Measurements from ENCODE around the gene NOC2L. TPM values are rescaled to one million over a fixed set of nuclear protein-coding genes. Genes with fewer than 3 reads are reported as not detected.

Gene NOC2L
- total and polyA plus RNA-seq, 2 experiments from 2014 or later, result 95.4 to 119 TPM

DNA sequence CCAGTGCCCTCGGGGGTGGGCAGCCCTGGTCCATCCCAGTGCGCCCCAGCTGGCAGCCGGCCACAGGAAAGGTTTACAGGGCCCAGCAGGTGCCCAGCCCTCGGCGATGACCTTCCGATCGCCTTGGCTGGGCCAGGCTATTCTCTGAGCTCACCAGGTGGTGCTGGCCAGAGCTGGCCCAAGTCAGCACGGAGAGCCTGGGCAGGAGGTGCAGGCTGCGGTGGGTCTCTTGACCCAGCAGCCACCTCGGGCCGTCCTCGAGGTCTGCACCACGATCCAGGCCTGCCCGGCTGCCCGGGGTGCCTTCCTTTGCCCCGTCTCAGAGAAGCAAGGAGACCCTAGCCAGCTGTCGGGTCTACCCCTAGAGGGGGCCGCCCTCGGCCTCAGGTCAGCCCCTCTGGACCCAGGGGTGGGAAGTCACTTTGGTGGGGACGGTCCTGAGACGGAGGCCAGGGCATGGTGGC is 22.5 kb upstream of the NOC2L start:
- DNase-seq (ENCODE audit: low read depth in 1 of 2, low spot score in 1 of 2), result no peak
- Histone ChIP-seq H3K27me3 (peaks cover 35% of the 10 kb centered on the region), H3K4me1 (ENCODE audit: low read depth) (peaks cover 3% of the 10 kb centered on the region), H3K4me3 (no peak overlapping the region), H3K27ac (no peak overlapping the region), H3K9me3 (ENCODE audit: low read depth) (no peaks in the 10 kb centered on the region), H3K36me3 (no peaks in the 10 kb centered on the region)
- no peak for TF ChIP-seq CTCF (IDR thresholded peaks at IDR 0.05; ENCODE audit: low read depth, low read length)

- H3K4me3 ChIP-seq, result no peak overlapping the region
- DNase-seq (ENCODE audit: low read depth in 1 of 2, low spot score in 1 of 2), result no peak
- no peaks in the 10 kb centered on the region for H3K36me3 ChIP-seq
- TF ChIP-seq CTCF (IDR thresholded peaks at IDR 0.05; ENCODE audit: low read depth, low read length), result no peak
- peaks cover 28% of the 10 kb centered on the region for H3K27me3 ChIP-seq
- H3K9me3 ChIP-seq (ENCODE audit: low read depth), result no peaks in the 10 kb centered on the region
- peaks cover 3% of the 10 kb centered on the region for H3K4me1 ChIP-seq (ENCODE audit: low read depth)
- H3K27ac ChIP-seq, result no peak overlapping the region
These were observed 21.7 kb upstream of the NOC2L start for GRCh38 chr1:980602-981395.

DNA sequence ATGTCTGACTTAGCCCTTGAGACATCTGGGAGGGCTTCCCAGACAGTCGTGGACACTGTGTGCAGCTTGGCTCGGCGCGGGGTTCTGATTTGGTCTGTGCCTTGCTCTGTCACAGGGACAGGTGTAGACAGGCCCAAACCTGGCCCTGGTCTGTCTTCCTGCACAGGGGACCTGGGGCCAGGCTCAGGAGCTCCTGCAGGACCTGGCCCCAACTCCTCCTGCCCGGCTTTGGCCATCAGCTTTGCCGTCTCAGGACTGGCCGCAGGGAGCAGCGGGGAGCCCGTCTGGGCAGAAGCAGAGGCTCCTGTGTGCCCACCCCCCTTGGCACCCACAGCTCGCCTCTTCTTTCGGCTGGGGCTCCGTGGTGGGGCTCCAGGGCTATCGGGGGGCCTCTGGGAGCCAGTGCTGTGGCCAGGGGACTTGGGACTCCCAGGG is 21.1 kb upstream of the NOC2L start:
- Histone ChIP-seq H3K27ac (no peak overlapping the region), H3K9me3 (ENCODE audit: low read depth) (no peaks in the 10 kb centered on the region), H3K27me3 (peaks cover 28% of the 10 kb centered on the region), H3K4me3 (no peak overlapping the region), H3K4me1 (ENCODE audit: low read depth) (peaks cover 3% of the 10 kb centered on the region), H3K36me3 (no peaks in the 10 kb centered on the region)
- no peak for TF ChIP-seq CTCF (IDR thresholded peaks at IDR 0.05; ENCODE audit: low read depth, low read length)
- no peak for DNase-seq (ENCODE audit: low read depth in 1 of 2, low spot score in 1 of 2)

GRCh38 chr1:979744-980072 is 20.7 kb upstream of the NOC2L start:
- H3K27ac ChIP-seq, result no peak overlapping the region
- no peak for TF ChIP-seq CTCF (IDR thresholded peaks at IDR 0.05; ENCODE audit: low read depth, low read length)
- peaks cover 26% of the 10 kb centered on the region for H3K27me3 ChIP-seq
- no peak for DNase-seq (ENCODE audit: low read depth in 1 of 2, low spot score in 1 of 2)
- H3K4me3 ChIP-seq, result no peak overlapping the region
- H3K36me3 ChIP-seq, result no peaks in the 10 kb centered on the region
- H3K4me1 ChIP-seq (ENCODE audit: low read depth), result peaks cover 3% of the 10 kb centered on the region
- no peaks in the 10 kb centered on the region for H3K9me3 ChIP-seq (ENCODE audit: low read depth)

- Histone ChIP-seq H3K9me3 (ENCODE audit: low read depth) (no peaks in the 10 kb centered on the region), H3K4me1 (ENCODE audit: low read depth) (peaks cover 3% of the 10 kb centered on the region), H3K27me3 (peaks cover 30% of the 10 kb centered on the region), H3K4me3 (no peak overlapping the region), H3K36me3 (no peaks in the 10 kb centered on the region), H3K27ac (no peak overlapping the region)
- no peak for TF ChIP-seq CTCF (IDR thresholded peaks at IDR 0.05; ENCODE audit: low read depth, low read length)
- no peak for DNase-seq (ENCODE audit: low read depth in 1 of 2, low spot score in 1 of 2)
These were observed 20.0 kb upstream of the NOC2L start for GRCh38 chr1:978835-979743.
